CD14-positive monocyte (primary cell): Measurements from ENCODE around the gene ABO. TPM values are rescaled to one million over a fixed set of nuclear protein-coding genes. Genes with fewer than 3 reads are reported as not detected.

ENCODE experiments used
- DNase-seq, 3 donors: peaks; one replicate each; pipeline ENCODE4 v3.0.0-alpha.2; 2011 to 2022
- H2AFZ ChIP-seq: 2 replicates; pipeline ENCODE4 v1.6.0; 2012; ENCODE audit warnings: mild to moderate bottlenecking, low read depth, low read length, inconsistent platforms; ENCODE audit not compliant: insufficient read depth, poor library complexity, severe bottlenecking
- H3K27ac ChIP-seq, 2 donors: 1 replicate in 1 of 2; 2 replicates in 1 of 2; pipeline ENCODE4 v1.5.1; 2012 to 2013; ENCODE audit warnings: low read length in 2 of 2, control low read depth in 1 of 2, inconsistent platforms in 1 of 2, low read depth in 1 of 2, mild to moderate bottlenecking in 1 of 2
- H3K27me3 ChIP-seq, 2 donors: one replicate each; pipeline versions ENCODE4 v1.6.0 to v1.6.1; 2011 to 2013; ENCODE audit warnings: low read length in 2 of 2; ENCODE audit not compliant: control insufficient read depth in 2 of 2, insufficient read depth in 2 of 2
- H3K36me3 ChIP-seq, 2 donors: replicated peaks in 1 of 2; 1 replicate in 1 of 2; 2 replicates in 1 of 2; pipeline versions ENCODE4 v1.5.1 to v1.6.1; 2012 to 2013; ENCODE audit warnings: low read length in 2 of 2, control low read depth in 1 of 2, inconsistent platforms in 1 of 2, mild to moderate bottlenecking in 1 of 2; ENCODE audit not compliant: insufficient read depth in 2 of 2, control insufficient read depth in 1 of 2
- H3K4me1 ChIP-seq, 2 donors: 1 replicate in 1 of 2; 2 replicates in 1 of 2; pipeline versions ENCODE4 v1.5.1 to v1.6.1; 2012 to 2013; ENCODE audit warnings: low read length in 2 of 2, control low read depth in 1 of 2, inconsistent platforms in 1 of 2, mild to moderate bottlenecking in 1 of 2, moderate library complexity in 1 of 2; ENCODE audit not compliant: insufficient read depth in 2 of 2, control insufficient read depth in 1 of 2
- H3K4me2 ChIP-seq: replicated peaks from 2 replicates; pipeline ENCODE3; 2012; ENCODE audit warnings: low read length, moderate library complexity, mild to moderate bottlenecking; ENCODE audit not compliant: poor library complexity, severe bottlenecking; ENCODE audit errors: extremely low read depth
- H3K4me3 ChIP-seq, 3 experiments: fragments of 200-600 bp in 1 of 3; sonication (generic) in 1 of 3; replicated peaks in 1 of 3; 1 replicate in 2 of 3; 2 replicates in 1 of 3; pipeline ENCODE4 v1.5.1; 2011 to 2013; ENCODE audit warnings: low read length in 3 of 3, mild to moderate bottlenecking in 3 of 3, control low read depth in 2 of 3, low read depth in 2 of 3, inconsistent platforms in 1 of 3, moderate library complexity in 1 of 3
- H3K79me2 ChIP-seq: 2 replicates; pipeline ENCODE4 v1.6.0; 2012; ENCODE audit warnings: mild to moderate bottlenecking, control low read depth, inconsistent platforms, low read length, moderate library complexity; ENCODE audit not compliant: insufficient read depth
- H3K9ac ChIP-seq: 2 replicates; pipeline ENCODE4 v1.6.0; 2017; ENCODE audit warnings: low read length, mild to moderate bottlenecking; ENCODE audit not compliant: insufficient read depth, poor library complexity, severe bottlenecking
- H3K9me3 ChIP-seq, 2 donors: replicated peaks in 1 of 2; 1 replicate in 1 of 2; 2 replicates in 1 of 2; pipeline versions ENCODE4 v1.5.1 to v1.6.1; 2012 to 2013; ENCODE audit warnings: low read length in 2 of 2, control low read depth in 1 of 2; ENCODE audit not compliant: control insufficient read depth in 1 of 2, insufficient read depth in 1 of 2
- H4K20me1 ChIP-seq: 2 replicates; pipeline ENCODE4 v1.6.0; 2012; ENCODE audit warnings: mild to moderate bottlenecking, low read length, control low read depth, moderate library complexity; ENCODE audit not compliant: insufficient read depth
- H3K27ac Mint-ChIP-seq, 7 donors: one replicate each; pipeline ENCODE4 v1.8.0; 2020; ENCODE audit warnings: mild to moderate bottlenecking in 7 of 7, mixed read lengths in 7 of 7, moderate library complexity in 6 of 7, inconsistent platforms in 2 of 7
- H3K27me3 Mint-ChIP-seq, 3 donors: one replicate each; pipeline ENCODE4 v1.8.0; 2021 to 2022; ENCODE audit warnings: low read depth in 3 of 3, mild to moderate bottlenecking in 3 of 3, mixed read lengths in 3 of 3, moderate library complexity in 3 of 3, inconsistent platforms in 1 of 3
- H3K36me3 Mint-ChIP-seq, 2 donors: one replicate each; pipeline ENCODE4 v1.8.0; 2020; ENCODE audit warnings: mixed read lengths in 2 of 2, inconsistent platforms in 1 of 2, mild to moderate bottlenecking in 1 of 2
- H3K4me1 Mint-ChIP-seq: one replicate; pipeline ENCODE4 v1.8.0; 2020; ENCODE audit warnings: mild to moderate bottlenecking, mixed read lengths
- H3K4me3 Mint-ChIP-seq, 2 donors: one replicate each; pipeline ENCODE4 v1.8.0; 2020; ENCODE audit warnings: mild to moderate bottlenecking in 2 of 2, mixed read lengths in 2 of 2, moderate library complexity in 1 of 2
- H3K9me3 Mint-ChIP-seq, 7 donors: one replicate each; pipeline ENCODE4 v1.8.0; 2020 to 2022; ENCODE audit warnings: mixed read lengths in 7 of 7, mild to moderate bottlenecking in 6 of 7, moderate library complexity in 6 of 7, inconsistent platforms in 2 of 7
- CTCF ChIP-seq: fragments of 200-600 bp; IDR thresholded peaks from one replicate; pipeline ENCODE4 v1.8.0; 2022; ENCODE audit warnings: antibody characterized with exemption, mild to moderate bottlenecking
- WGBS: methylation state at CpG from one replicate; pipeline ENCODE4 v1.1.5; 2013; ENCODE audit warnings: missing lambda C conversion rate; ENCODE audit not compliant: insufficient coverage; 5-methylcytosine and 5-hydroxymethylcytosine counted together
- intact Hi-C, 2 donors: fragments of 100-400 bp; cut with micrococcal nuclease; formaldehyde crosslinking; loops; one replicate each; pipeline versions ENCODE4 v1.15.0 to v1.15.1; 2023
- polyA plus RNA-seq, 3 donors: library from polyadenylated mRNA; depleted of rRNA in 1 of 3; unstranded in 2 of 3; stranded (reverse) in 1 of 3; fragments of 300-500 nt in 2 of 3; fragments of >200 nt in 1 of 3; fragmentation: Illumina TruSeq in 2 of 3; gene quantifications; 1 replicate in 2 of 3; 2 replicates in 1 of 3; pipeline ENCODE4 v1.2.3, GENCODE V29; 2012 to 2021

Gene ABO
- polyA plus RNA-seq, 3 donors: 0.50 to 2.1 TPM; not detected in 1

GRCh38 chr9:133260334-133261102, 14.5 kb downstream of the ABO start:
- no peaks in the 10 kb centered on the region for H3K36me3 Mint-ChIP-seq
- H3K36me3 ChIP-seq: no peaks in the 10 kb centered on the region
- no peak overlapping the region for H3K4me2 ChIP-seq
- H3K79me2 ChIP-seq: no peaks in the 10 kb centered on the region
- H2AFZ ChIP-seq: no peak overlapping the region
- no peak for DNase-seq
- H3K4me1 ChIP-seq: no peaks in the 10 kb centered on the region
- peaks cover 4% of the 10 kb centered on the region for H3K4me1 Mint-ChIP-seq
- 95% methylated on average over 9 of the region's 9 CpGs for WGBS
- H3K4me3 ChIP-seq: no peak overlapping the region
- no peak for TF ChIP-seq CTCF
- no peak overlapping the region for H3K27ac ChIP-seq
- no peak overlapping the region for H3K9ac ChIP-seq
- no peak overlapping the region for H3K4me3 Mint-ChIP-seq
- no peaks in the 10 kb centered on the region for H3K27me3 ChIP-seq
- H3K9me3 ChIP-seq: no peaks in the 10 kb centered on the region
- peaks cover 0 to 4% (median 0%) of the 10 kb centered on the region in 7 donors for H3K9me3 Mint-ChIP-seq
- H3K27ac Mint-ChIP-seq: no peak overlapping the region
- H3K27me3 Mint-ChIP-seq: peaks cover 2 to 6% (median 5%) of the 10 kb centered on the region in 3 donors
- no peaks in the 10 kb centered on the region for H4K20me1 ChIP-seq
- intact Hi-C loops: no loop called here

GRCh38 chr9:133258061-133259015, 16.7 kb downstream of the ABO start:
- intact Hi-C loops: no loop called here
- WGBS: 76% methylated on average over 21 of the region's 21 CpGs
- no peak overlapping the region for H3K27ac ChIP-seq
- Mint-ChIP-seq H3K27ac (no peak overlapping the region), H3K4me3 (no peak overlapping the region), H3K9me3 (peaks cover 0 to 3% (median 0%) of the 10 kb centered on the region in 7 donors), H3K27me3 (peaks cover 2 to 6% (median 5%) of the 10 kb centered on the region in 3 donors), H3K4me1 (peaks cover 4% of the 10 kb centered on the region), H3K36me3 (no peaks in the 10 kb centered on the region)
- H3K27me3 ChIP-seq: no peaks in the 10 kb centered on the region
- H3K79me2 ChIP-seq: no peaks in the 10 kb centered on the region
- no peaks in the 10 kb centered on the region for H4K20me1 ChIP-seq
- no peak overlapping the region for H2AFZ ChIP-seq
- no peak for DNase-seq
- H3K4me1 ChIP-seq: no peaks in the 10 kb centered on the region
- no peak for TF ChIP-seq CTCF
- H3K4me3 ChIP-seq: no peak overlapping the region
- H3K9ac ChIP-seq: no peak overlapping the region
- H3K4me2 ChIP-seq: no peak overlapping the region
- no peaks in the 10 kb centered on the region for H3K36me3 ChIP-seq
- no peaks in the 10 kb centered on the region for H3K9me3 ChIP-seq
